ENCODE results near the gene SLC34A3. TPM values are rescaled to one million over a fixed set of nuclear protein-coding genes. Genes with fewer than 3 reads are reported as not detected.

The SLC34A3 gene
- total RNA-seq, 1 donor from 2014 or later: not detected

DNA sequence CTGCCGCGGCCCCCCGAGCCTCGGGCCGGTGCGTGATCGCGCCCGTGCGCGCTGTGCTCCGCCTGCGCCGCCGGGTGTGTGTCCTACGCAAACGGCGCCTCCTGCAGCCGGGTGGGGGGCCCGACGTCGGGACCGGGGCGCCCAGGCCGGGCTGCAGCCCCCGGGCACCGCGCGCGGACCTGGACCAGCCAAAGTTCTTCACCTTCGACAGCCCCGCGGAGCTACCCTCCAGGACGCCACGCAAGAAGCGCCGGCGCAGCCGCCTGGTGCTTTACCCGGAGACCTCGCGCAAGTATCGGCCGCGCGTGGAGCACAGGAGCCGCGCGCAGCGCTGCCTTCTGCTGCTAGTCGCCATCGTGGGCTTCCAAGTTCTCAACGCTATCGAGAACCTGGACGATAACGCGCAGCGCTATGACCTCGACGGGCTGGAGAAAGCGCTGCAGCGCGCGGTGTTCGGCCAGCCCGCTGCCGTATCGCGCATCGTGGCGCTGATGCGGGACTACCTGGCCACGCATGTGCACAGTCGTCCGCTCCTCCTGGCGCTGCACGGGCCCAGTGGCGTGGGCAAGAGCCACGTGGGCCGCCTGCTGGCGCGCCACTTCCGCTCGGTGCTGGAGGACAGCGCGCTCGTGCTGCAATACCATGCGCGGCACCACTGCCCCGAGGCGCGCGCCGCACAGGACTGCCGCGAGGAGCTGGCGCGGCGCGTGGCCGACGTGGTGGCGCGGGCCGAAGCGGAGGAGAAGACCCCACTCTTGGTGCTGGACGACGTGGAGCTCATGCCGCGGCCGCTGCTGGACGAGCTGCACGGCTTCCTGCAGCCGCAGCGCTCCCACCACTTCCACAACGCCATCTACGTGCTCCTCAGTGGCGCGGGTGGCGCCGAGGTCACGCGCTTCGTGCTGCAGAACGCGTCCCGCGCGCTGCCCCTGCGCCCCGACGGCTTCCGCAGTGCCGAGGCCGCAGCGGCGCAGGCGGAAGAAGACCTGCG is 48.3 kb downstream of the SLC34A3 start:
- H3K4me3 Mint-ChIP-seq (ENCODE audit: unreplicated experiment): no peak overlapping the region
- DNase-seq (ENCODE audit: low spot score): no peak

DNA sequence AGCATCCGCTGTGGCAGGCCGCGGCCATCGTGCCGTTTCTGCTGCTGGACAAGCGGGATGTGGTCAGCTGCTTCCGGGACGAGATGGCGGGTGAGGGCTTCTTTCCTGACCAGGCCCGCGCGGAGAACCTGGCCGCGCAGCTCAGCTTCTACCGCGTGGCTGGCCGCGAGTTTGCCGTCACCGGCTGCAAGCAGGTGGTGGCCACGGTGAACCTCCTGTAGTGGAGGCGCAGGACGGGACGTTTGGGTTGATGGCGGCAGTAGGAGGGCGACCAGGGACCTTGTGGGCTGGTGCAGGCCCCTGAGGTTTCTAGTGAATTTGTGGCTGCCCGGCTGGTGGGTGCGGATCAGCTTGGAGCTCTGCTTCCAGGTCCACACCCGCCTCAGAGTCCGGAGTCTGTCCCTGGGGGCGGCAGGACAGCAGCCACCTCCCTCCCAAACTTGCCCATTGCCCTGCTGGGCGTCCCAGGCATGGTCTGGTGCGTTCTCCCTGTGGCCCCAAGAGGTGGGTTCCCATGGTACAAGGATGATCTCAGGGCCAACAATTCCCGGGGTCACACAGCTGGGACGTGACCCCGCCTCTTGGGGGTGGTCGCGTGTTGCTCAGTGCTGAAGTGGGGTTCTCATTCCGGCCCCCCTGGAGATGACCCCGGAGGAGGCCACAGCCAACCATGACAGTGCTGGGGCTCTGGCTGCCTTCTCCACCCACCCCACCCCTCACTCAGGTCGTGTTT is 49.2 kb downstream of the SLC34A3 start:
- peaks cover 9% of the 10 kb centered on the region for H3K36me3 Mint-ChIP-seq (ENCODE audit: low read depth, unreplicated experiment)
- H3K9me3 Mint-ChIP-seq (ENCODE audit: unreplicated experiment): no peaks in the 10 kb centered on the region
- peaks cover 15% of the 10 kb centered on the region for H3K27me3 Mint-ChIP-seq (ENCODE audit: unreplicated experiment)
- DNase-seq (ENCODE audit: low spot score): no peak
- peaks cover 17% of the 10 kb centered on the region for H3K4me1 Mint-ChIP-seq (ENCODE audit: unreplicated experiment)
- no peak overlapping the region for H3K4me3 Mint-ChIP-seq (ENCODE audit: unreplicated experiment)
- no peak overlapping the region for H3K27ac Mint-ChIP-seq (ENCODE audit: unreplicated experiment)
- TF ChIP-seq, protein P1, sequence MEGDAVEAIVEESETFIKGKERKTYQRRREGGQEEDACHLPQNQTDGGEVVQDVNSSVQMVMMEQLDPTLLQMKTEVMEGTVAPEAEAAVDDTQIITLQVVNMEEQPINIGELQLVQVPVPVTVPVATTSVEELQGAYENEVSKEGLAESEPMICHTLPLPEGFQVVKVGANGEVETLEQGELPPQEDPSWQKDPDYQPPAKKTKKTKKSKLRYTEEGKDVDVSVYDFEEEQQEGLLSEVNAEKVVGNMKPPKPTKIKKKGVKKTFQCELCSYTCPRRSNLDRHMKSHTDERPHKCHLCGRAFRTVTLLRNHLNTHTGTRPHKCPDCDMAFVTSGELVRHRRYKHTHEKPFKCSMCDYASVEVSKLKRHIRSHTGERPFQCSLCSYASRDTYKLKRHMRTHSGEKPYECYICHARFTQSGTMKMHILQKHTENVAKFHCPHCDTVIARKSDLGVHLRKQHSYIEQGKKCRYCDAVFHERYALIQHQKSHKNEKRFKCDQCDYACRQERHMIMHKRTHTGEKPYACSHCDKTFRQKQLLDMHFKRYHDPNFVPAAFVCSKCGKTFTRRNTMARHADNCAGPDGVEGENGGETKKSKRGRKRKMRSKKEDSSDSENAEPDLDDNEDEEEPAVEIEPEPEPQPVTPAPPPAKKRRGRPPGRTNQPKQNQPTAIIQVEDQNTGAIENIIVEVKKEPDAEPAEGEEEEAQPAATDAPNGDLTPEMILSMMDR (IDR thresholded peaks at IDR 0.05; ENCODE audit: unreplicated experiment): no peak

More for the DNA sequence above, 48.3 kb downstream of the SLC34A3 start:
- Mint-ChIP-seq H3K27ac (ENCODE audit: unreplicated experiment) (no peak overlapping the region), H3K9me3 (ENCODE audit: unreplicated experiment) (no peaks in the 10 kb centered on the region), H3K36me3 (ENCODE audit: low read depth, unreplicated experiment) (peaks cover 9% of the 10 kb centered on the region), H3K27me3 (ENCODE audit: unreplicated experiment) (peaks cover 12% of the 10 kb centered on the region), H3K4me1 (ENCODE audit: unreplicated experiment) (peaks cover 21% of the 10 kb centered on the region)
- TF ChIP-seq, protein P1 (IDR thresholded peaks at IDR 0.05; ENCODE audit: unreplicated experiment): no peak

DNA sequence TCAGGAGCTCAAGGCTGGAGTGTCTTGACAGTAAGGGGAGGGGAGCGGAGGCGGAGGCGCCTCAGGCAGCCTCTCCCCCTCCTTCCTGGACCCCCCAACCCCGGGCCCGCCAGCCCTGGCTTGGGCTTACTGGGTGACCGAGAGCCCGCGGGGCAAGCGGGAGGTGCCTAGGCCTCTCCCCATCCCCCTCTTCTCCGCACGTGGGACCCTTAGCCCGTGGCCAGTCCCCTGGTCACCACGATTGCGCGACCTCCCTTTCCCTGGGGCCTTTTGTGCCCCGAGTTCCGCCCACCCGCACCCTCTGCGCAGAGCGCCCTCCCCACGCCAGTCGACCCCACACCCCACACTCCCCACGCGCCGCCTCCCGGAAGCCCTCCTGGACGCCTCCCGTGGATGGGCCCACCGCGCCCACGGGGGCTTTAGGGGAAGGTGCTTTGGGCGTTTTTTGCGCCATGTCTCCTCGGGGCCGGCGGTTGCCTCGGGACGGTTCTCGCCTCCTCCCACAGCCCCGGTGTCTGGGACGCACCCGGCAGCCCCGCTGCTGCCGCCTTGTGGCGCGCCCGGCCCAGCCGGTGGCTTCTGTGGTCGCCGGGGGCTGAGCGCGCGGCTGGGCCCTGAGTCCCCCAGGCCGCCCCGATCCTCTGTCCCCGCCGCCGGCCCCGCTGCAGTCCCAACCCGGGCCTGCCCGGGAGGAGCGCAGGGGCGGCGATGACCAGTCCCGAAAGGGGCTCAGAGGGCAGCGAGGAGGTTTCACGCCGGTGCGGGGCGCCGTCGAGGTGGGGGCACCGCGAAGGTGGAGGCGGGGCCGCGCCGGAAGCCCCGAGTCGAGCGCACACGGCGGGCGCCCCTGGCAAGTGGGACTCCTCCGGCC is 50.0 kb downstream of the SLC34A3 start:
- Mint-ChIP-seq H3K27ac (ENCODE audit: unreplicated experiment) (no peak overlapping the region), H3K9me3 (ENCODE audit: unreplicated experiment) (no peaks in the 10 kb centered on the region), H3K4me1 (ENCODE audit: unreplicated experiment) (peaks cover 10% of the 10 kb centered on the region), H3K27me3 (ENCODE audit: unreplicated experiment) (peaks cover 12% of the 10 kb centered on the region), H3K36me3 (ENCODE audit: low read depth, unreplicated experiment) (peaks cover 9% of the 10 kb centered on the region), H3K4me3 (ENCODE audit: unreplicated experiment) (no peak overlapping the region)
- peak; percentile 71 for DNase-seq (ENCODE audit: low spot score)
- TF ChIP-seq, protein P1 (IDR thresholded peaks at IDR 0.05; ENCODE audit: unreplicated experiment): peak; percentile 51

DNA sequence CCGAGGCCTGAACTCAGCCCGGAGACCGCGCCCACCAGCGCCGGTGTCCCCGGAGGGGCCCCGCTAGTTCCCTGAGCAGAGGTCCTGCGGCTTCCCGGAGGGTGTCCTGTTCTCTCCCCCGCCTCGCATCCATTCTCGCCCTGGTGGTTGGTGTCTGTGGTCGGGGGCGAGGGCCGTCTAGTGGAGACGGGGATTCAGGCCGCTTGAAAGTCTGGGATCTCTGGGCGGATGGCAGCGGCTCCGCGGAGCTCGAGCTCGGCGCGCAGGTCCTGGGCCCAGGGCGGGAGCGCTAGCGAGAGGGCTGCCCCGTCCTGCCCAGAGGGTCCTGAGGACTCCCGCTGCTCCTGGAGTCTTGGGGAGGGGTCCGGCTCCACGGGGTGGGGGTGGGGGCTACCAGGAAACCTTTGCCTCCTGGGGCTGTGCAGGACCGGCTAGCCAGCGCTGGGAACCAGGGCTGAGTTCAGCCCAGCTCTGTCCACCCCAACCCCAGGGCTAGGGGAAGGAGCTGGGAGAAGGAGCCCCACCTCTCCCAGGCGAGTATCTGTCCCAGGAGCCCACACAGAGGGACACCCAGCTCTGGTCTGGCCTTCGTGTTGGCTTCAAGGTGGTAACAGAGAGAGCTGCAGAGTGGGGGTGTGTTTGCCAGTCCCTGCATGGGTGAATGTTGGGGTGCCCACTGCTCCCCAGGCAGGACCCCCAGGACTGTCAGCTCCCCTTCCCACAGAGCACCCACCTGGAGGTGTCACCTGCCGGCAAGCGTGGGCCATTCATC is 50.8 kb downstream of the SLC34A3 start:
- Mint-ChIP-seq H3K4me3 (ENCODE audit: unreplicated experiment) (peak overlapping the region; percentile 51), H3K4me1 (ENCODE audit: unreplicated experiment) (peaks cover 7% of the 10 kb centered on the region)
- peak; percentile 35 for DNase-seq (ENCODE audit: low spot score)

More for the DNA sequence above, 50.8 kb downstream of the SLC34A3 start:
- Mint-ChIP-seq H3K27ac (ENCODE audit: unreplicated experiment) (no peak overlapping the region), H3K9me3 (ENCODE audit: unreplicated experiment) (no peaks in the 10 kb centered on the region), H3K36me3 (ENCODE audit: low read depth, unreplicated experiment) (peaks cover 9% of the 10 kb centered on the region), H3K27me3 (ENCODE audit: unreplicated experiment) (peaks cover 11% of the 10 kb centered on the region)
- TF ChIP-seq, protein P1 (IDR thresholded peaks at IDR 0.05; ENCODE audit: unreplicated experiment): no peak

Other genes with a start within 250 kb of the SLC34A3 start
- not detected for gene LCNL1, start 247.9 kb upstream of the SLC34A3 start, total RNA-seq (ENCODE audit: unreplicated experiment)
- gene PAXX, start 238.5 kb upstream of the SLC34A3 start, total RNA-seq (ENCODE audit: unreplicated experiment): 8.3 TPM
- not detected for gene CLIC3, start 234.3 kb upstream of the SLC34A3 start, total RNA-seq (ENCODE audit: unreplicated experiment)
- 2.1 TPM for gene ABCA2, start 202.7 kb upstream of the SLC34A3 start, total RNA-seq (ENCODE audit: unreplicated experiment)
- gene FUT7, start 198.8 kb upstream of the SLC34A3 start, total RNA-seq (ENCODE audit: unreplicated experiment): not detected
- 116 TPM for gene NPDC1, start 184.7 kb upstream of the SLC34A3 start, total RNA-seq (ENCODE audit: unreplicated experiment)
- gene ENTPD2, start 176.8 kb upstream of the SLC34A3 start, total RNA-seq (ENCODE audit: unreplicated experiment): 55.6 TPM
- gene SAPCD2, start 160.3 kb upstream of the SLC34A3 start, total RNA-seq (ENCODE audit: unreplicated experiment): 1.0 TPM
- gene UAP1L1, start 153.4 kb upstream of the SLC34A3 start, total RNA-seq (ENCODE audit: unreplicated experiment): 3.2 TPM
- gene MAN1B1, start 143.9 kb upstream of the SLC34A3 start, total RNA-seq (ENCODE audit: unreplicated experiment): 70.4 TPM
- 6.1 TPM for gene DPP7, start 116.2 kb upstream of the SLC34A3 start, total RNA-seq (ENCODE audit: unreplicated experiment)
- not detected for gene GRIN1, start 91.7 kb upstream of the SLC34A3 start, total RNA-seq (ENCODE audit: unreplicated experiment)
- gene LRRC26, start 60.9 kb upstream of the SLC34A3 start, total RNA-seq (ENCODE audit: unreplicated experiment): not detected
- not detected for gene TMEM210, start 58.8 kb upstream of the SLC34A3 start, total RNA-seq (ENCODE audit: unreplicated experiment)
- gene ANAPC2, start 42.3 kb upstream of the SLC34A3 start, total RNA-seq (ENCODE audit: unreplicated experiment): 76.8 TPM
- gene SSNA1, start 42.2 kb upstream of the SLC34A3 start, total RNA-seq (ENCODE audit: unreplicated experiment): 53.8 TPM
- gene TPRN, start 30.2 kb upstream of the SLC34A3 start, total RNA-seq (ENCODE audit: unreplicated experiment): 8.2 TPM
- gene TMEM203, start 25.3 kb upstream of the SLC34A3 start, total RNA-seq (ENCODE audit: unreplicated experiment): 27.4 TPM
- 22.5 TPM for gene NDOR1, start 25.2 kb upstream of the SLC34A3 start, total RNA-seq (ENCODE audit: unreplicated experiment)
- gene RNF208, start 8.7 kb upstream of the SLC34A3 start, total RNA-seq (ENCODE audit: unreplicated experiment): 1.1 TPM
- 1.4 TPM for gene CYSRT1, start 5.7 kb upstream of the SLC34A3 start, total RNA-seq (ENCODE audit: unreplicated experiment)
- gene RNF224, start 3.4 kb upstream of the SLC34A3 start, total RNA-seq (ENCODE audit: unreplicated experiment): not detected
- 134 TPM for gene TUBB4B, start 10.4 kb downstream of the SLC34A3 start, total RNA-seq (ENCODE audit: unreplicated experiment)
- not detected for gene STPG3, start 20.4 kb downstream of the SLC34A3 start, total RNA-seq (ENCODE audit: unreplicated experiment)
- 65.6 TPM for gene NELFB, start 24.4 kb downstream of the SLC34A3 start, total RNA-seq (ENCODE audit: unreplicated experiment)
- gene TOR4A, start 46.8 kb downstream of the SLC34A3 start, total RNA-seq (ENCODE audit: unreplicated experiment): 37.7 TPM
- gene NRARP, start 71.4 kb downstream of the SLC34A3 start, total RNA-seq (ENCODE audit: unreplicated experiment): 170 TPM
- 19.9 TPM for gene EXD3, start 192.3 kb downstream of the SLC34A3 start, total RNA-seq (ENCODE audit: unreplicated experiment)
- gene NOXA1, start 192.5 kb downstream of the SLC34A3 start, total RNA-seq (ENCODE audit: unreplicated experiment): 0.36 TPM
- 0.21 TPM for gene ENTPD8, start 210.5 kb downstream of the SLC34A3 start, total RNA-seq (ENCODE audit: unreplicated experiment)
- 43.0 TPM for gene NSMF, start 228.4 kb downstream of the SLC34A3 start, total RNA-seq (ENCODE audit: unreplicated experiment)

All from endothelial cell (in vitro differentiated cells).